ENCODE results near the gene SLC12A5.

- TF ChIP-seq CTCF (IDR thresholded peaks at IDR 0.05; ENCODE audit: low read depth, low read length, poor library complexity, severe bottlenecking) (no peak), EZH2phosphoT487 (IDR thresholded peaks at IDR 0.05; ENCODE audit: borderline replicate concordance, low read length) (no peak)
These were observed 12.0 kb downstream of the SLC12A5 start for GRCh38 chr20:46040902-46041535.
